Tibial artery (tissue), 4 donors: Measurements from ENCODE around the gene PRSS16.

ENCODE experiments used
- DNase-seq, 2 donors: peaks; one replicate each; pipeline ENCODE4 v3.0.0-alpha.2; 2019
- H3K27ac ChIP-seq, 2 donors: fragments of 200-600 bp; sonication (generic) in 1 of 2; 1 replicate in 1 of 2; 2 replicates in 1 of 2; pipeline ENCODE4 v1.5.1; 2018 to 2019; ENCODE audit warnings: mild to moderate bottlenecking in 1 of 2
- H3K27me3 ChIP-seq, 2 donors: fragments of 200-600 bp; sonication (generic) in 1 of 2; one replicate each; pipeline versions ENCODE4 v1.5.1 to v1.6.0; 2016 to 2019
- H3K36me3 ChIP-seq, 3 donors: fragments of 200-600 bp; sonication (generic) in 2 of 3; one replicate each; pipeline ENCODE4 v1.5.1; 2016 to 2019; ENCODE audit warnings: mild to moderate bottlenecking in 2 of 3
- H3K4me1 ChIP-seq, 4 donors: fragments of 200-600 bp; sonication (generic) in 2 of 4; 1 replicate in 3 of 4; 2 replicates in 1 of 4; pipeline ENCODE4 v1.5.1; 2016 to 2019
- H3K4me3 ChIP-seq, 2 donors: fragments of 200-600 bp; sonication (generic) in 1 of 2; 1 replicate in 1 of 2; 2 replicates in 1 of 2; pipeline ENCODE4 v1.5.1; 2018 to 2019; ENCODE audit warnings: mild to moderate bottlenecking in 2 of 2
- H3K9me3 ChIP-seq, 3 donors: fragments of 200-600 bp; sonication (generic) in 1 of 3; one replicate each; pipeline ENCODE4 v1.5.1; 2016 to 2019
- CTCF ChIP-seq, 2 experiments: fragments of 200-600 bp in 1 of 2; fragments of 450-650 bp in 1 of 2; IDR thresholded peaks; one replicate each; pipeline ENCODE4 v1.5.1; 2017 to 2019; ENCODE audit warnings: antibody characterized with exemption in 2 of 2, mild to moderate bottlenecking in 1 of 2, moderate library complexity in 1 of 2
- intact Hi-C: fragments of 100-400 bp; cut with DNase I; formaldehyde crosslinking; loops from one replicate; pipeline ENCODE4 v1.15.0; 2023; ENCODE audit warnings: low total_unique reads

PRSS16 gene, protein sequence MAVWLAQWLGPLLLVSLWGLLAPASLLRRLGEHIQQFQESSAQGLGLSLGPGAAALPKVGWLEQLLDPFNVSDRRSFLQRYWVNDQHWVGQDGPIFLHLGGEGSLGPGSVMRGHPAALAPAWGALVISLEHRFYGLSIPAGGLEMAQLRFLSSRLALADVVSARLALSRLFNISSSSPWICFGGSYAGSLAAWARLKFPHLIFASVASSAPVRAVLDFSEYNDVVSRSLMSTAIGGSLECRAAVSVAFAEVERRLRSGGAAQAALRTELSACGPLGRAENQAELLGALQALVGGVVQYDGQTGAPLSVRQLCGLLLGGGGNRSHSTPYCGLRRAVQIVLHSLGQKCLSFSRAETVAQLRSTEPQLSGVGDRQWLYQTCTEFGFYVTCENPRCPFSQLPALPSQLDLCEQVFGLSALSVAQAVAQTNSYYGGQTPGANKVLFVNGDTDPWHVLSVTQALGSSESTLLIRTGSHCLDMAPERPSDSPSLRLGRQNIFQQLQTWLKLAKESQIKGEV

GRCh38 chr6:27247133-27247836 lies at the start of gene PRSS16:
TSS of gene PRSS16 (plus strand) at chr6:27247701. CDS start at chr6:27247738, 37 bp downstream.
- no peaks in the 10 kb centered on the region for H3K9me3 ChIP-seq
- peaks cover 0 to 17% (median 16%) of the 10 kb centered on the region in 4 donors for H3K4me1 ChIP-seq
- H3K27ac ChIP-seq: no peak within 1 kb of the TSS
- intact Hi-C loops: no loop called here
- H3K27me3 ChIP-seq: peaks cover 0 to 60% of the 10 kb centered on the region in 2 donors
- H3K4me3 ChIP-seq: no peak within 1 kb of the TSS
- H3K36me3 ChIP-seq: no peaks in the 10 kb centered on the region
- DNase-seq: no peak
- no peak for TF ChIP-seq CTCF (IDR thresholded peaks at IDR 0.05)

DNA sequence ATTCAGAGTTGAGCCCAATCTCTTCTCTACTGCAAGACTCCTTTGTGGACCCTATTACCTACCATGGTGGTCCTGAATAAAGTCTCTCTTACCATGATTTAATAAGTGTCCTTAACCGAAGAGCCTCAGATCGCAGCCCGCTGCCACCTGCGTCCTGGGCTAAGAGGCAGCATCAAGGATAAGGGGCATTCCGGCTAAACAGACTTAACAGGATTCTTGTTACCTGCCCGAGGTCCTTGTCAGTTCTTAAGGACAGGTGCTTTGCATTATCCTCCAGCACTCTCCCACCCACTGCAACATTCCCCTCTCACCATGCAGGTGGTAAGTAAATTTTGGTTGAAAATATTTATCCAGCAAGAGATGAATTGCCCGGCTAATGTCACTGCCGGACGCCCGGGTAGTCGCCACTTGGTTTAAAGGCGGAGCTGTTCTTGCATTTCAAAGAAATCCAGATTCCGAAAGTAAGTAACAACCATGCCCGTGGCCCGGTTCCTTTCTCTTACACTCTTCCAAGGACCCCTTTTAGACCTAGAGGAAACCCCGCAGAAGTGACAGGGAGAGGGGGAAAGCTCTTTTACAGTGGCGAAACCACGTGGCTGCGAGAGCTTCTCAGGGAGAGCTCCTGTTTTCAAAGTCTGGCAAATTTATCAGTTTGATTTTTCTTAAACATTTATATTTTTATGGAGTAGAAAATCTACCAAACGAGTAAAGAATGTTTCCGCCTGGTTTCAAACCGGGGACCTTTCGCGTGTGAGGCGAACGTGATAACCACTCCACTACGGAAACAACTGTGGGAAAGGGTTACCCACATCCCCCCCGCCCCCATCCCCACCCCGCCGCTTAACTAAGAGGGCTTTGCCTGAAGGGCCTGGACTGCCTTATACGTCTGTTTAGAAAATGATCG lies 41.9 kb upstream of the PRSS16 start:
- Histone ChIP-seq H3K9me3 (peaks cover 0 to 2% (median 0%) of the 10 kb centered on the region in 3 donors), H3K4me1 (no peaks in the 10 kb centered on the region), H3K27ac (no peak overlapping the region), H3K27me3 (peaks cover 0 to 50% of the 10 kb centered on the region in 2 donors), H3K36me3 (no peaks in the 10 kb centered on the region), H3K4me3 (no peak overlapping the region)
- TF ChIP-seq CTCF (IDR thresholded peaks at IDR 0.05): no peak
- no peak for DNase-seq
- intact Hi-C loops: no loop called here

DNA sequence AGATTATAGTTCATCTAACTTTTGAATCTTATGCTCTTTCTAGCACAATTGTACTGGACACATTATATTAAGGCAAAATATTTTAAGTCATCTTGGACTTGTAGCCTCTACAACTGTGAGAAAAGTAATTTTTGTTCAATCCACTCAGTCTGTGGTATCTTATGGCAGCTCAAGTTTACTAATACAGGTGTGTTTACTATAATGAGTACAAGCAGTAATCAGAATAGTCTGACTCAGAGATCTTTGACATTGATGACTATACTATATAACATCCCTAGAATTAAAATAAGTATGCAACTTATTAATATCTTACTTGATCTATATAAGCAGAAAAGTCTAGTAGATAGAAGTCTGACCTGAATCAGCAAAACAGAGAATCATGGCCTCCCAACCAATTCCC lies 40.7 kb upstream of the PRSS16 start:
- Histone ChIP-seq H3K4me1 (no peaks in the 10 kb centered on the region), H3K27ac (no peak overlapping the region), H3K9me3 (peaks cover 0 to 2% (median 0%) of the 10 kb centered on the region in 3 donors), H3K4me3 (no peak overlapping the region), H3K36me3 (no peaks in the 10 kb centered on the region), H3K27me3 (peaks cover 0 to 50% of the 10 kb centered on the region in 2 donors)
- no peak for DNase-seq
- intact Hi-C loops: no loop called here
- no peak for TF ChIP-seq CTCF (IDR thresholded peaks at IDR 0.05)

GRCh38 chr6:27208042-27208441 lies 39.5 kb upstream of the PRSS16 start:
- TF ChIP-seq CTCF (IDR thresholded peaks at IDR 0.05): no peak
- no peak overlapping the region for H3K27ac ChIP-seq
- peaks cover 0 to 2% (median 0%) of the 10 kb centered on the region in 3 donors for H3K9me3 ChIP-seq
- H3K27me3 ChIP-seq: peaks cover 0 to 55% of the 10 kb centered on the region in 2 donors
- no peaks in the 10 kb centered on the region for H3K4me1 ChIP-seq
- DNase-seq: no peak
- no peak overlapping the region for H3K4me3 ChIP-seq
- intact Hi-C loops: no loop called here
- no peaks in the 10 kb centered on the region for H3K36me3 ChIP-seq

- Histone ChIP-seq H3K27me3 (peaks cover 0 to 65% of the 10 kb centered on the region in 2 donors), H3K4me3 (no peak overlapping the region), H3K27ac (no peak overlapping the region), H3K36me3 (no peaks in the 10 kb centered on the region), H3K9me3 (peaks cover 0 to 2% (median 0%) of the 10 kb centered on the region in 3 donors), H3K4me1 (no peaks in the 10 kb centered on the region)
- intact Hi-C loops: no loop called here
- no peak for TF ChIP-seq CTCF (IDR thresholded peaks at IDR 0.05)
- DNase-seq: no peak
Observed at GRCh38 chr6:27209196-27209595, 38.3 kb upstream of the PRSS16 start.
